ENCODE data around the gene DDX19B.

The DDX19B gene

DNA sequence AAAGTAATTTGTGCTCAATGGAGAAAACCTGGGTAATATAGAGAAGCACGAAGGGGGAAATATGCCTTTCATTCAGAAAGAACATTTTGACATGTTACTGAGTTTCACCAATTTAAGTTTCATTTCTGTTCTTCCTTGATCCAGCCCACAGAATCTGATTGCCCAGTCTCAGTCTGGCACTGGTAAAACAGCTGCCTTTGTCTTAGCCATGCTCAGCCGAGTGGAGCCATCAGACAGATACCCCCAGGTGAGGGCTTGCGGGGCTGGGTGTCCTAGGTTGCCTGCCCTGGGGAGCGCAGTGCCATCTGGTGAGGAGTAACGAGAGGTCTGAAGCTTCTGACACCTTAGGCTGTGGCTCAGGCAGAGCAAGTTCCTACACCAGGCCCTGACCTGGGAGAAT is 65.4 kb downstream of the DDX19B start:
- DNase-seq: no peak

GRCh38 chr16:70370145-70370544 is 71.2 kb downstream of the DDX19B start:
- peak in 1 of 14 donors; percentile 27 for DNase-seq

DNA sequence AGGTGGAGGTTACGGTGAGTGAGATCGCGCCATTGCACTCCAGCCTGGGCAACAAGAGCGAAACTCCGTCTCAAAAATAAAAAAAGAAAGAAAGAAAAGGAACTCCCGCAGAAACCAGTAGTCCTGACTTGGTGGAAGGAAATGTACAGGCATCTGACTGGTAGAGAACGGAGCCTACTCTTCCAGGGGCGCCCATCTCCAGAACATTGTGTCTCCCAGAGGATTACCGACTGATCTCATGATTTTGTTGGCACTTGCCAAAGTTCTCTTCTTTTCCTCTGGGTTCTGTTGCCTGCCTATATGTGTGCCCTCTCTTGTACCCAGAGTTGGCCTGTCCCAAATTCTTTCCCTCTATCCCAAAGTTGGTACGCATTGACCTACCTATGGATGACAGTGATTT is 71.9 kb downstream of the DDX19B start:
- DNase-seq: no peak

GRCh38 chr16:70372921-70373728 is 74.1 kb downstream of the DDX19B start:
- DNase-seq: no peak

GRCh38 chr16:70374213-70374612 is 75.2 kb downstream of the DDX19B start:
- no peak for DNase-seq

DNA sequence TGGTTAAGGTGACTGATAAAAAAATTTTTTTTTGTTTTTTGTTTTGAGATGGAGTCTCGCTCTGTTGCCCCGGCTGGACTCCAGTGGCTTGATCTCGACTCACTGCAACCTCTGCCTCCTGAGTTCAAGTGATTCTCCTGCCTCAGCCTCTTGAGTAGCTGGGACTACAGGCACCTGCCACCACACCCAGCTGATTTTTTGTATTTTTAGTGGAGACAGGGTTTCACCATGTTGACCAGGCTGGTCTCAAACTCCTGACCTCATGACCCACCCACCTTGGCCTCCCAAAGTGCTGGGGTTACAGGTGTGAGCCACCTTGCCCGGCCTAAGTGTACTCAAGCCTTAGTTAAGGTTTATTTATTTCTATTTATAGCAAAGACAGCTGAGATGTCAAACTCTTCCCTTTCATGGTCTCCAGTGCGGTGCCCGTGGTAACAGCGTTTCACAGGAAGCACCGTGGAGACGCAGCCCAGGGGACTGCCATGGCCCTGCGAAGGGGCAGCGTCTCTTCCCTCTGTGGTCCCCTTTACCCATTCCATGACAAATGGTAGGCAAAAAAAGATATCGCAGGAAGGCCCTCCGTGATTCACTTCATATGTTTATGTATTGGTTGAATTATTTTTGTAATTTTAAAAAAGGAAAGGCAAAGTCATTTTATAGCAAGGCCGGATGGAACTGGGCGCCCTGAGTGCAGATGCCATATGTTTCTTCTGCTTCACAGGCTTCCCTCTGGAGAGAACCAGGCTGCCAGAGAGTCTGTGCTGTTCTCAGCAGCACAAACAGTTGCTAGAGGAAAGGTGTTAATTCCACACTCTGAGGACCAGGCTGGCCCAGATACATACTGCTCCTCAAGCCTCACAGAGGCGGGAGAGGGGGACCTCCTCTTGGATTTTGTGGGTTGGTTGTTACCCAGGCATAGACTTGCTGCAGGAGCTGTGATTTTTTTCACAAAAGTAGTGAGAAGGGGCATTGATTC is 76.9 kb downstream of the DDX19B start:
- DNase-seq: peak in 2 of 14 donors; percentile 32 to 92

GRCh38 chr16:70377782-70378181 is 78.8 kb downstream of the DDX19B start:
- no peak for DNase-seq

- DNase-seq: no peak
Observed at GRCh38 chr16:70378869-70379493, 80.0 kb downstream of the DDX19B start.

DNA sequence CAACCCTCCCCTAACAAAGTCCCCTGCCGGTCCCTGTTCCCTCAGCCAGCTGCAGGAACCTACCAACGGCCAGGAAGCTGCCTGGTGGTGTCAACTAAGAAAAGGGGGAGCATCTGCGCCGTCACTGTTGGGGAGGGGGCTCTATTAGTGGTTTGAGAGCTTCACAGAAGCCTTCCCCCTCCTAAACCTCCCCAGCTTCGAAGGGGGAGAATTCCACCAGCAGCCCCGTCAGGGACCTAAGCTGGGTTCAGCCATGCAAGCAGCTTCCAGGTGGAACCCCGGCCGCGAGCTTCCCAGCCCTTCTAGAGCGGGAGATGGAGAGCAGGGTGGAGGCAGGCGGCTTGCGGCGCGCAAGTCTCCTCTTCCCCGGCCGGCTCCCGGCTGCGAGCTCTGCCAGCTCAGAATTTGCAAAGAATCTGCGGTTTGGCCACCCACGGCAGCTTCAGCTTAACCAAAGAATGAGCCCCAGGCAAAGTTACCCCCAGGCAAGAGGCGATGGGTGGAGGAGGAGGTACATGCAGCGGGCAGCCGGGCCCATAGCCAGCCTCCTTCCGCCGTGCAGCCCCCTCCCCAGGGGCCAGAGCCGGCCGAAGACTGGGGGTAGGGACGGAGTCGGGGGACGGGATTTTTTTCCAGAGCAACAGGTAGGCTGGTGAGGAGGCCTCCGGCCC is 81.4 kb downstream of the DDX19B start:
- DNase-seq: peak in 6 of 14 donors; percentile 23 to 53 (median 42)

DNA sequence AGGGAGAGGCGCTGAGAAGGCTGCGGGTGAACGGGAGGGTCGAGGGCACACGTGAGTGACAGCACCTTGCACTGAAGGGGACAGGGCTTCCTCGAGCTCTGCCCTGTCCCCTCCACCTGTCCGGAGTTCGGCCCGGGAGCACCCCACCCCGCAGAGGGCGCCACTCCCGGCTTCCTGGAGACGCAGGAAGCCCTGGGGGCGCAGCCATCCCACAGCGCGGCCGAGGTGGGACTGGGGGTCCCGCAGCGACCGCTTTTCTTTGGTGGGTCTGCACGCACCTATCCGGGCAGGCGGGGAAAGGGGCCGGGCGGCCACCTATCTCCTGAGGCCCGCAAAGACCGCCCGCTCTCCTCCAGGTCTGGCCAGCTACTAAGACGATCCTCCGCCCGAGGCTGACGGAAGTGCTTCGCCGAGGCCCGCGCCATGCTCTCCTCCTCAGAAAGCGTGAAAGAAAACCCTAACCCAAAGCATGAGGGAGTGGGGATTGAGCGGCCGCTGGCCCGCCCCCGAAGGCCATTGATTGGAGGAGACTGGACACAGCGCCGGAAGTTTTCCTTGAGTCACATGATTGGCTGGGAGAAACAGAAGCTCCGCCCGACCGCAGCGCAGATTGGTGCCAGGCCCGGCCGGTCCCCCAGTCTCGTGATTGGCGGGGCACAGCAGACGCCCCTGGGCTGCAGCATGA is 82.1 kb downstream of the DDX19B start:
- DNase-seq: peak; percentile 85 to 98 (median 96)

- no peak for DNase-seq
Observed at GRCh38 chr16:70381604-70382342, 82.8 kb downstream of the DDX19B start.

- no peak for DNase-seq
Observed at GRCh38 chr16:70383421-70383960, 84.5 kb downstream of the DDX19B start.
